IPS-18c (cell line): ENCODE results near the gene ASB10.

Source experiments
- H3K4me3 ChIP-seq: 2 replicates; pipeline ENCODE4 v1.7.0; 2013; ENCODE audit warnings: low read depth, mild to moderate bottlenecking, low read length, moderate library complexity; ENCODE audit not compliant: insufficient read depth
- H3K9me3 ChIP-seq: one replicate; pipeline ENCODE4 v1.6.1; 2013; ENCODE audit warnings: mild to moderate bottlenecking, low read length, moderate library complexity; ENCODE audit not compliant: control insufficient read depth, insufficient read depth

Gene ASB10

DNA sequence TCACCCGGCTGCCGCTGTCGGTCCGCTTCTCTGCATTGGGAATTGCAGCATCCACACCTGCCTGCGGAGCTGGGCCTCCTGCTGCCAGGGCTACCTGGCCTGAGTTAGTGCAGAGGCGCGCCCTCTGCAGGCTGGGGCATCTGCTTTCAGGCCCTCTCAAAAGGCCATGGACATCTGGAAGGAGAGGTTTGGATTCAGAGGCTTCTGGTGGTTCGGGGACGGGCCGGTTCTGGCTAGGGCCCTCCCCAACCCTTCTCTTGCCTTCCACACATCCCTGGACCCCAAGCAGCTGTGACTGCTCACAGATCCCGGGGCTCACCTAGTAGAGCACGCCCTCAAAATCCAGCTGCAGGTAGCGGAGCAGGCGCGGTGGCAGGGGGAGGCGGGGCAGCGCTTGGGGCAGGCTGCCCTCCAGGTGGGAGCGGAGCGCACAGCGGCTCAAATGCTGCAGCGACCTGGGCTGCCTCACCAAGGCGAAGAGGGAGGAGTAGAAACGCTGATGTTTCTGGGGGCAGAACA, 11.2 kb downstream of the ASB10 start:
- Histone ChIP-seq H3K9me3 (peaks cover 9% of the 10 kb centered on the region), H3K4me3 (no peak overlapping the region)

GRCh38 chr7:151175047-151175792, 11.8 kb downstream of the ASB10 start:
- Histone ChIP-seq H3K4me3 (no peak overlapping the region), H3K9me3 (peaks cover 9% of the 10 kb centered on the region)

DNA sequence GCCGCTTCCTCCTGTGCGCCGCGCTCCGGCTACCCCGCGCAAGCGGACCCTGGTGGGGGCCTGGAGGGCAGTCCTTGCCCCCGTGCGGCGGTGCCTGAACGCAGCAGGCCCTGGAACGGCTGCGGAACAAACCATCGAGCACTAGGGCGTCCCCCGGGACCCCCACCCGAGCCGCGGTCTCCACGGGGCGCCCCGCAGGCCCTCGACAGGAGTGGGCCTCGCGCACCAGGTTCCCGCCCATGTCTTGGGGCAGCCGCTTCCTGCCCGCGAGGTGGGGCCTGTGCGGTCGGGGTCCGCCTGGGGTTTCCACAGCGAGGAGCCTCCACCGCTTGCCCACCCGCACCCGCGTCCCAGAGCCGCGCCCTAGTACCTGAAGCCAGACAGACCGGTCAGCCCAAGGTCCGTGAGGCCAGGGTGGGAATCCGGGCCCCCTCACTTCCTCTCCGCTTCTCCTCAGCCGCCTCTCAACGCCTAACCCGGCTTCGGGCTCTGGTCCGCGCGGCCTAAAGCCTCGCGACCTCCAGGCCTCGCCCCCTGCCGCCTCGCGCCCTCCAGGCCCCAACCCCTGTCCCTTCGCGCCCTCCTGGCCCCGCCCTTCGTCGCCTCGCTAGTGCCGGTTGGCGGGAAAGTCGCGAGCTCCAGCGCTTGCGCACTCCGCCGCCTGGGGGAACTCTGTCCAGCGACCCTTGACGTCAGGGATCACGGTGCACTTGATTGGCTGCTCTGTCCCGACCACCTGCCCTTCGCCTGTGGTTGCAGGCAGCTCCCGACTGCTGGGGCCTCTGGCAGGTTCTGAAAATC, 12.6 kb downstream of the ASB10 start:
- H3K4me3 ChIP-seq, result no peak overlapping the region
- peaks cover 9% of the 10 kb centered on the region for H3K9me3 ChIP-seq

DNA sequence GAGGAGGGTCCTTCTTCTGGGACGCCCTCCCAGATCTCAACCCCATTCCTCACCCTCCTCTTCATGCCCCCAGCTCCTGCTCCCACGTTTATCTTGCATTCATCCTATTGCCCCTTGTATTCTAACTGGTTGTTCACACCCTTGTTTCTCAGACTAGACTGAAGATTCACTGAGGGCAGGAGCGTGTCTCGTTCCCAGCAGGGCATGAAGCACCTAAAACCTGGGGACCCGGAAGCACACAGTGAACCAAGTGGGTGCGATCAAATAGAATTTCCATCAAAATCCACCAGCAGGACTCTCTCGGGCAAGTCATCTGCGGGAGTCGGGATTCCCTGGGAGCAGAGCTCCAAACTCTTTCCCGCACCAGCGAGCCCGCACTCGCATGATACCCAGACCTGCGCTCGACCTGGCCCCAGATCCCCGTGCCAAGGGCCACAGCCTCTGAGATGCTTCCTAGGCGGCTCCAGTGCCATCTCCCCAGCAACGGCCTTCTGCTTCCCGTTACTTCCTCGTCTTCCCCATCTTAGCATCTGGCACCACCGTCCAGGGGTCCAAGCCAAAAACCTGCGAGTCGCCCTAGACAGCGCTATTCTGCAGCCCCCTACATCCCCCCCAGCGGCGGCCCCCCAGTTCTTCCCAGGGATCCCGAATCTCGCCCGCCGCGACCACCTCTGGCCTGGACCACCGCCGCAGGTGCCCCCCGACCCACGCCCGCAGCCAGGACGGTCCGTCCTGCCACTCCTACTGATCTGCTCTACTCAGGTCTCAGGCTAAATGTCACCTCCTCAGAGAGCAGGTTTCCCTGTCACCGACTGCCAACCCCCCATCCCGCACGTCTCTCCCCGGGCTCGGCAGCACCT, 13.4 kb downstream of the ASB10 start:
- Histone ChIP-seq H3K9me3 (peaks cover 9% of the 10 kb centered on the region), H3K4me3 (no peak overlapping the region)

DNA sequence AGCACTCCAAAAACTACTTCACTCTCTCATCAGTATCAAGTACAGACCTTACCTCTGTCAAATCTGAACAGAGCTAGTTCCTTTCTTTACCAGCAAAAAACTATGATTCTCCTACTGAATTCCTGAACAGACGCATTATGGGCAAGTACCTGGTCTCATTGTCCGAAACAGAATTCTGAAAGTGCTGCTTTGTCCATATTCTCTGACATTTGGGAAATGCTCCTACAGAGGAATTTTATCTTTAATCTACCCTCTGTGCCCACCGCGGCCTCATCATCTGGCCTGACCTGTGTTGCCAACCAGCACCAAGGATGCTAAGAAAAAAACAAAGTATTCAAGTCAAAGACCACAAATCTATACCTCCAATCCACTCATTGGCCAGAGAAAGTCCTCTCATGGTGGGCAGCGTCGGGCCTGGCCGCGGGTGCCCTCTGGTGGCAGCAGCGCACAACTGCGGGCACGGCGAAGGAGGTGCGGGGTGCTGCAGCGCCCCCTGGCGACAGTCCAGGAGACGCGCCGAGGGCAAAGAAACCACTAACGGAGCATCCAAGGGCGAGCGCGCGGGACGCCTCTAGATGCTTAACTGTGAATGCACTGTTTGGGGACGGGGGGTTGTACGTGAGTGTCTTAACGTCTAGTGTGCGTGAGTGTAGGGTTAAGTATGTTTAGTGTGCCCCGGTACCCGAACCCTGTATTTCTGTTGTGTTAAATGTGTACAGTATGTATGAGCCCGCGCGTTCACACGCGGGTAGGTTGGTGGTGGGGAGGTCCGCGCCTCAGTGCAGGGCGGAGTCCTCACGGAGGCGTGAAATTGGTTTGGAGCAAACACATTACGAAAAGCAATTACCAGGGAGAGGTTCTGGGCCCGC, 14.5 kb downstream of the ASB10 start:
- Histone ChIP-seq H3K9me3 (peaks cover 9% of the 10 kb centered on the region), H3K4me3 (no peak overlapping the region)

DNA sequence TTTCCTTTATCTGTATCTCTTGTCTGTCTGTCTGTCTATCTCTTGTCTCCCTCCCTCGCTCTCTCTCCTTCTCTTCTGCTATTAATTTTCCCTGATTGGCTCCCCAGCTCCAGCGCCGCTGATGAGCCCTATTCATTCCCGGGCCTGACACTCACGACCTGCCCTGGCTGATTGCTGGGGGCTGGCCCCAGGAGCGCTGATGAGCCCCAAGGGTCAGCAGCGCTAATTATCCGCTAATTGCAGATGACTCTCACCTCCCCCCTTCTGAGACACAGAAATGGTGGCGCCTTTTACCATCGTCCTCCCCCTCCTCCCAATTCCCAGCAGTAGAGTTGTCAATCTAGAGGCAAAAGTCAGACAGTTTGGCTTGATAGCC, 18.3 kb downstream of the ASB10 start:
- Histone ChIP-seq H3K9me3 (peaks cover 8% of the 10 kb centered on the region), H3K4me3 (no peak overlapping the region; the same call in 1 of the 2 replicates)

- Histone ChIP-seq H3K4me3 (peak overlapping the region; percentile 61; the same call in 1 of the 2 replicates), H3K9me3 (peaks cover 4% of the 10 kb centered on the region)
Measured at GRCh38 chr7:151168003-151168786, 18.9 kb downstream of the ASB10 start.

GRCh38 chr7:151167197-151167961, 19.7 kb downstream of the ASB10 start, which contains the start of gene GBX1:
Gene GBX1 (minus strand): TSS chr7:151167694. CDS start chr7:151167548, 146 bp downstream.
- Histone ChIP-seq H3K9me3 (peaks cover 4% of the 10 kb centered on the region), H3K4me3 (peak within 1 kb of the TSS; percentile 61)

- peak overlapping the region; percentile 61; the same call in 1 of the 2 replicates for H3K4me3 ChIP-seq
- H3K9me3 ChIP-seq, result peaks cover 2% of the 10 kb centered on the region
Measured at GRCh38 chr7:151166629-151167196, 20.3 kb downstream of the ASB10 start.

GRCh38 chr7:151161757-151162156, 25.3 kb downstream of the ASB10 start:
- H3K9me3 ChIP-seq, result peaks cover under 1% of the 10 kb centered on the region
- no peak overlapping the region for H3K4me3 ChIP-seq

- H3K4me3 ChIP-seq, result no peak overlapping the region
- H3K9me3 ChIP-seq, result no peaks in the 10 kb centered on the region
Measured at GRCh38 chr7:151157645-151158329, 29.3 kb downstream of the ASB10 start.

- H3K9me3 ChIP-seq, result no peaks in the 10 kb centered on the region
- H3K4me3 ChIP-seq, result no peak overlapping the region
Measured at GRCh38 chr7:151152643-151153513, 34.2 kb downstream of the ASB10 start.

DNA sequence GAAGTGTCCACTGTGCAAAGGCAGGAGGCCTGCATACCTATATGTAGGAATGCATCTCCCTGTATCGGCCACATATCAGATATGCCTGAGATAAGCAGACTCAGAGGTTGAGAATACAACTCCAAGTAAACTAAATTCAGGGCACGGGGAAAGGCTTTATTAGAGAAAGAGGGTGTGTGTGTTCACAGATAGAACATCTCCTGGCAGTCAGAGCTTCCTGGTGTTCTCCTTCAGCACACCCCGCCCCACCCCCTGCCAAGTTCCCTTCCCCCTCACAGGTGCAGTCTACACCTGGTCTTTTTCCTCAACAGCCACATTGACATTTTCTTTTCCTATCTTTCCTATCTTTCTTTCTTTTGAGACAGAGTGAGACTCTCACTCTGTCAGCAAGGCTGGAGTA, 36.7 kb downstream of the ASB10 start:
- Histone ChIP-seq H3K4me3 (no peak overlapping the region), H3K9me3 (no peaks in the 10 kb centered on the region)
